ENCODE measurements around the gene HMCN1. TPM values are rescaled to one million over a fixed set of nuclear protein-coding genes. Genes with fewer than 3 reads are reported as not detected.

HMCN1 gene
- 8.9 TPM for total RNA-seq
- long read RNA-seq, partial matches to known transcripts: 1 of 3 reads
- long read RNA-seq, other reads (novel, unspliced or antisense): 2 of 3 reads

GRCh38 chr1:185733818-185734735 is at the start of gene HMCN1:
TSS of gene HMCN1 (plus strand) at chr1:185734391. CDS start at chr1:185734780, 389 bp downstream.
- peak within 1 kb of the TSS; percentile 70 for H3K4me3 ChIP-seq
- H3K27me3 ChIP-seq (ENCODE audit: low read depth): no peaks in the 10 kb centered on the region
- H3K27ac ChIP-seq (replicated peaks): peak within 1 kb of the TSS; percentile 79
- peaks cover 24% of the 10 kb centered on the region for H3K9me3 ChIP-seq (replicated peaks)
- H3K4me1 ChIP-seq: peaks cover 12% of the 10 kb centered on the region
- H3K36me3 ChIP-seq: no peaks in the 10 kb centered on the region
- intact Hi-C loops (cut with micrococcal nuclease): no loop called here
- peak; percentile 44 for TF ChIP-seq CTCF (IDR thresholded peaks at IDR 0.05; ENCODE audit: borderline replicate concordance)
- peak; percentile 80 for DNase-seq

GRCh38 chr1:185686821-185687778 is 47.1 kb upstream of the HMCN1 start:
- H3K36me3 ChIP-seq: no peaks in the 10 kb centered on the region
- H3K27ac ChIP-seq (replicated peaks): no peak overlapping the region
- no peak overlapping the region for H3K4me3 ChIP-seq
- H3K4me1 ChIP-seq: no peaks in the 10 kb centered on the region
- intact Hi-C loops (cut with micrococcal nuclease): no loop called here
- H3K9me3 ChIP-seq (replicated peaks): no peaks in the 10 kb centered on the region
- no peak for TF ChIP-seq CTCF (IDR thresholded peaks at IDR 0.05; ENCODE audit: borderline replicate concordance)
- no peak for DNase-seq
- H3K27me3 ChIP-seq (ENCODE audit: low read depth): no peaks in the 10 kb centered on the region

- no peak for TF ChIP-seq CTCF (IDR thresholded peaks at IDR 0.05; ENCODE audit: borderline replicate concordance)
- intact Hi-C loops (cut with micrococcal nuclease): no loop called here
- DNase-seq: no peak
- Histone ChIP-seq H3K4me3 (no peak overlapping the region), H3K9me3 (replicated peaks) (no peaks in the 10 kb centered on the region), H3K27me3 (ENCODE audit: low read depth) (no peaks in the 10 kb centered on the region), H3K4me1 (peaks cover 4% of the 10 kb centered on the region), H3K36me3 (no peaks in the 10 kb centered on the region), H3K27ac (replicated peaks) (no peak overlapping the region)
Measured at GRCh38 chr1:185690527-185690926, 43.7 kb upstream of the HMCN1 start.

- H3K27me3 ChIP-seq (ENCODE audit: low read depth): no peaks in the 10 kb centered on the region
- peak overlapping the region; percentile 43 for H3K4me3 ChIP-seq
- TF ChIP-seq CTCF (IDR thresholded peaks at IDR 0.05; ENCODE audit: borderline replicate concordance): no peak
- intact Hi-C loops (cut with micrococcal nuclease): no loop called here
- H3K4me1 ChIP-seq: peaks cover 4% of the 10 kb centered on the region
- no peaks in the 10 kb centered on the region for H3K9me3 ChIP-seq (replicated peaks)
- H3K27ac ChIP-seq (replicated peaks): peak overlapping the region; percentile 68
- no peak for DNase-seq
- H3K36me3 ChIP-seq: no peaks in the 10 kb centered on the region
Measured at GRCh38 chr1:185693654-185694053, 40.5 kb upstream of the HMCN1 start.

- no peaks in the 10 kb centered on the region for H3K36me3 ChIP-seq
- H3K27ac ChIP-seq (replicated peaks): peak overlapping the region; percentile 68
- peaks cover 4% of the 10 kb centered on the region for H3K4me1 ChIP-seq
- H3K27me3 ChIP-seq (ENCODE audit: low read depth): no peaks in the 10 kb centered on the region
- no peak for DNase-seq
- no peak for TF ChIP-seq CTCF (IDR thresholded peaks at IDR 0.05; ENCODE audit: borderline replicate concordance)
- H3K9me3 ChIP-seq (replicated peaks): no peaks in the 10 kb centered on the region
- intact Hi-C loops (cut with micrococcal nuclease): no loop called here
- H3K4me3 ChIP-seq: peak overlapping the region; percentile 43
Measured at GRCh38 chr1:185694081-185694480, 40.1 kb upstream of the HMCN1 start.
